Colon (tissue), 2 donors: ENCODE results near the gene SMYD2.

ENCODE experiments used
- FAIRE-seq: peaks from 2 replicates; lab custom pipeline; 2012; peaks lifted over from hg19 to GRCh38; lab: Jason Lieb, UNC
- donor health status: control.
- donor health status: control.

The SMYD2 gene

GRCh38 chr1:214361636-214362035 lies 80.7 kb downstream of the SMYD2 start:
- no peak for FAIRE-seq

GRCh38 chr1:214362188-214362882 lies 81.4 kb downstream of the SMYD2 start:
- FAIRE-seq = no peak

GRCh38 chr1:214363386-214363785 lies 82.4 kb downstream of the SMYD2 start:
- FAIRE-seq = no peak

GRCh38 chr1:214364386-214364785 lies 83.4 kb downstream of the SMYD2 start:
- FAIRE-seq = no peak

- no peak for FAIRE-seq
Observed at GRCh38 chr1:214364786-214365295, 83.9 kb downstream of the SMYD2 start.

- no peak for FAIRE-seq
Observed at GRCh38 chr1:214367841-214368240, 86.9 kb downstream of the SMYD2 start.

GRCh38 chr1:214369364-214369763 lies 88.4 kb downstream of the SMYD2 start:
- no peak for FAIRE-seq

GRCh38 chr1:214370615-214371014 lies 89.7 kb downstream of the SMYD2 start:
- no peak for FAIRE-seq

GRCh38 chr1:214372092-214372491 lies 91.1 kb downstream of the SMYD2 start:
- no peak for FAIRE-seq

GRCh38 chr1:214377485-214377884 lies 96.5 kb downstream of the SMYD2 start:
- FAIRE-seq = no peak

- FAIRE-seq = no peak
Observed at GRCh38 chr1:214377886-214378285, 96.9 kb downstream of the SMYD2 start.

- no peak for FAIRE-seq
Observed at GRCh38 chr1:214378492-214378891, 97.5 kb downstream of the SMYD2 start.

- no peak for FAIRE-seq
Observed at GRCh38 chr1:214379236-214379970, 98.4 kb downstream of the SMYD2 start.

- no peak for FAIRE-seq
Observed at GRCh38 chr1:214380396-214380795, 99.4 kb downstream of the SMYD2 start.

GRCh38 chr1:214380986-214381695 lies 100.2 kb downstream of the SMYD2 start:
- FAIRE-seq = no peak

GRCh38 chr1:214383381-214384372 lies 102.7 kb downstream of the SMYD2 start:
- FAIRE-seq = no peak

GRCh38 chr1:214384373-214385079 lies 103.6 kb downstream of the SMYD2 start:
- FAIRE-seq = no peak

- FAIRE-seq = no peak
Observed at GRCh38 chr1:214385428-214385827, 104.5 kb downstream of the SMYD2 start.

GRCh38 chr1:214386333-214386732 lies 105.4 kb downstream of the SMYD2 start:
- no peak for FAIRE-seq
